Upper lobe of right lung (tissue), 1 donor: ENCODE measurements around the gene CLEC16A. TPM values are rescaled to one million over a fixed set of nuclear protein-coding genes. Genes with fewer than 3 reads are reported as not detected.

Experiments used
- ATAC-seq: fragments of 200-7000 bp; cut with Tn5 transposase; one replicate; pipeline ENCODE4 v1.9.1; 2020; ENCODE audit warnings: mild to moderate bottlenecking, moderate library complexity
- DNase-seq: peaks from one replicate; pipeline ENCODE4 v3.0.0-alpha.2; 2020
- H3K27ac ChIP-seq: fragments of 200-600 bp; one replicate; pipeline ENCODE4 v1.8.0; 2022
- H3K27me3 ChIP-seq: fragments of 200-600 bp; one replicate; pipeline ENCODE4 v1.8.0; 2022; ENCODE audit warnings: mild to moderate bottlenecking
- H3K36me3 ChIP-seq: fragments of 200-600 bp; one replicate; pipeline ENCODE4 v1.8.0; 2022
- H3K4me1 ChIP-seq: fragments of 200-600 bp; one replicate; pipeline ENCODE4 v1.8.0; 2022
- H3K4me3 ChIP-seq: fragments of 200-600 bp; one replicate; pipeline ENCODE4 v1.8.0; 2022; ENCODE audit warnings: mild to moderate bottlenecking
- H3K9me3 ChIP-seq: fragments of 200-600 bp; one replicate; pipeline ENCODE4 v1.8.0; 2022
- intact Hi-C: fragments of 100-400 bp; cut with DNase I; formaldehyde crosslinking; loops from one replicate; pipeline ENCODE4 v1.11.0; 2022
- long read RNA-seq: library from polyadenylated mRNA; unstranded; transcript quantifications from one replicate; pipeline ENCODE4 v2.0.0, GENCODE V29; 2021
- total RNA-seq: library from RNA; stranded (reverse); fragmentation: NEBNext Ultra II Directional; extraction: Animal tissue kit (Norgen Biotek cat#: 25700); gene quantifications from one replicate; pipeline ENCODE4 v1.2.1, GENCODE V29; 2021
- TF ChIP-seq, protein P1 (sequence below): fragments of 200-600 bp; IDR thresholded peaks from one replicate; pipeline ENCODE4 v1.8.0; 2022; ENCODE audit warnings: antibody characterized with exemption
- donor health status: DM: no; HTN: yes; CAD: no; lungs with severe emphysema.

Gene CLEC16A, protein sequence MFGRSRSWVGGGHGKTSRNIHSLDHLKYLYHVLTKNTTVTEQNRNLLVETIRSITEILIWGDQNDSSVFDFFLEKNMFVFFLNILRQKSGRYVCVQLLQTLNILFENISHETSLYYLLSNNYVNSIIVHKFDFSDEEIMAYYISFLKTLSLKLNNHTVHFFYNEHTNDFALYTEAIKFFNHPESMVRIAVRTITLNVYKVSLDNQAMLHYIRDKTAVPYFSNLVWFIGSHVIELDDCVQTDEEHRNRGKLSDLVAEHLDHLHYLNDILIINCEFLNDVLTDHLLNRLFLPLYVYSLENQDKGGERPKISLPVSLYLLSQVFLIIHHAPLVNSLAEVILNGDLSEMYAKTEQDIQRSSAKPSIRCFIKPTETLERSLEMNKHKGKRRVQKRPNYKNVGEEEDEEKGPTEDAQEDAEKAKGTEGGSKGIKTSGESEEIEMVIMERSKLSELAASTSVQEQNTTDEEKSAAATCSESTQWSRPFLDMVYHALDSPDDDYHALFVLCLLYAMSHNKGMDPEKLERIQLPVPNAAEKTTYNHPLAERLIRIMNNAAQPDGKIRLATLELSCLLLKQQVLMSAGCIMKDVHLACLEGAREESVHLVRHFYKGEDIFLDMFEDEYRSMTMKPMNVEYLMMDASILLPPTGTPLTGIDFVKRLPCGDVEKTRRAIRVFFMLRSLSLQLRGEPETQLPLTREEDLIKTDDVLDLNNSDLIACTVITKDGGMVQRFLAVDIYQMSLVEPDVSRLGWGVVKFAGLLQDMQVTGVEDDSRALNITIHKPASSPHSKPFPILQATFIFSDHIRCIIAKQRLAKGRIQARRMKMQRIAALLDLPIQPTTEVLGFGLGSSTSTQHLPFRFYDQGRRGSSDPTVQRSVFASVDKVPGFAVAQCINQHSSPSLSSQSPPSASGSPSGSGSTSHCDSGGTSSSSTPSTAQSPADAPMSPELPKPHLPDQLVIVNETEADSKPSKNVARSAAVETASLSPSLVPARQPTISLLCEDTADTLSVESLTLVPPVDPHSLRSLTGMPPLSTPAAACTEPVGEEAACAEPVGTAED
- total RNA-seq, result 36.9 TPM
- long read RNA-seq, partial matches to known transcripts, result 40 of 56 reads
- long read RNA-seq, other reads (novel, unspliced or antisense), result 14 of 56 reads

DNA sequence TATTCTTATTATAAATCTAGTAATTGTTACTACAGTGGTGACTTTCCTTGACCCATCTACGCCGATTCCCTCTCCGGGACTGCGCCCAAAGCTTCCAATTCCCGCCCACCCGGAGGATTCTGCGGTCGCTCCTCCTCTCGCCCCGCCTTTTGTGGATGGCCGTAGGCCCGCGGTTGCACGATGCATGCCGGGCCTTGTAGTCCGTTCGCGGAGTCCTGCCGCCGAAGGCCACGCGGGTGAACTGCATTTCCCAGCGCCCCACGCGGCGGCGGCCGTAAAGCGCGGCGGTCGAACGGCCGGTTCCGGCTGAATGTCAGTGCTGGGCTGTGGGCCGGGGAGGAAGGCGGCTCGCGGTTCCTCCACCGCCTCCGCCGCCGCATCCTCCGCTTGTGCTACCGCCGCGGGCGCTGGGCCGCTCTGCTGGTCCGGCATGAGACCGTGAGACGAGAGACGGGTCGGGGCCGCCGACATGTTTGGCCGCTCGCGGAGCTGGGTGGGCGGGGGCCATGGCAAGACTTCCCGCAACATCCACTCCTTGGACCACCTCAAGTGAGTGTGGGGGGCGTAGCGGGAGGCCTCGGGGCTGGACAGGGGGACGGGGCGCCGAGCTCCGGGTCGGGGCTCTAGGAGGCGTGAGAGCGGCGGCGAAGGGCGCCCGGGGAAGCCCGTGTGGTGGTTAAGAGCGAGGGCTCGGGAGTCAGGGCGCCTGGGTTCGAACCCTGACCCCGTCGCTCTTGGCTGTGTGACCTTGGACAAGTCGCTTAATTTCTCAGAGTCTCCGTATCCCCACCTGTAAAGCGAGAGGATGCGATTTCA lies at the start of gene CLEC16A:
CLEC16A (plus strand) TSS at position 316 of the 816 bp plus-strand sequence; CDS start at position 470, 154 bp downstream.
- no peaks in the 10 kb centered on the region for H3K9me3 ChIP-seq
- ATAC-seq (peak; percentile 86), DNase-seq (peak; percentile 99)
- H3K4me1 ChIP-seq, result peaks cover 52% of the 10 kb centered on the region
- peak within 1 kb of the TSS; percentile 77 for H3K27ac ChIP-seq
- intact Hi-C loops, result no loop called here
- H3K4me3 ChIP-seq, result peak within 1 kb of the TSS; percentile 83
- TF ChIP-seq, protein P1, sequence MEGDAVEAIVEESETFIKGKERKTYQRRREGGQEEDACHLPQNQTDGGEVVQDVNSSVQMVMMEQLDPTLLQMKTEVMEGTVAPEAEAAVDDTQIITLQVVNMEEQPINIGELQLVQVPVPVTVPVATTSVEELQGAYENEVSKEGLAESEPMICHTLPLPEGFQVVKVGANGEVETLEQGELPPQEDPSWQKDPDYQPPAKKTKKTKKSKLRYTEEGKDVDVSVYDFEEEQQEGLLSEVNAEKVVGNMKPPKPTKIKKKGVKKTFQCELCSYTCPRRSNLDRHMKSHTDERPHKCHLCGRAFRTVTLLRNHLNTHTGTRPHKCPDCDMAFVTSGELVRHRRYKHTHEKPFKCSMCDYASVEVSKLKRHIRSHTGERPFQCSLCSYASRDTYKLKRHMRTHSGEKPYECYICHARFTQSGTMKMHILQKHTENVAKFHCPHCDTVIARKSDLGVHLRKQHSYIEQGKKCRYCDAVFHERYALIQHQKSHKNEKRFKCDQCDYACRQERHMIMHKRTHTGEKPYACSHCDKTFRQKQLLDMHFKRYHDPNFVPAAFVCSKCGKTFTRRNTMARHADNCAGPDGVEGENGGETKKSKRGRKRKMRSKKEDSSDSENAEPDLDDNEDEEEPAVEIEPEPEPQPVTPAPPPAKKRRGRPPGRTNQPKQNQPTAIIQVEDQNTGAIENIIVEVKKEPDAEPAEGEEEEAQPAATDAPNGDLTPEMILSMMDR, result no peak
- H3K27me3 ChIP-seq, result no peaks in the 10 kb centered on the region
- no peaks in the 10 kb centered on the region for H3K36me3 ChIP-seq

DNA sequence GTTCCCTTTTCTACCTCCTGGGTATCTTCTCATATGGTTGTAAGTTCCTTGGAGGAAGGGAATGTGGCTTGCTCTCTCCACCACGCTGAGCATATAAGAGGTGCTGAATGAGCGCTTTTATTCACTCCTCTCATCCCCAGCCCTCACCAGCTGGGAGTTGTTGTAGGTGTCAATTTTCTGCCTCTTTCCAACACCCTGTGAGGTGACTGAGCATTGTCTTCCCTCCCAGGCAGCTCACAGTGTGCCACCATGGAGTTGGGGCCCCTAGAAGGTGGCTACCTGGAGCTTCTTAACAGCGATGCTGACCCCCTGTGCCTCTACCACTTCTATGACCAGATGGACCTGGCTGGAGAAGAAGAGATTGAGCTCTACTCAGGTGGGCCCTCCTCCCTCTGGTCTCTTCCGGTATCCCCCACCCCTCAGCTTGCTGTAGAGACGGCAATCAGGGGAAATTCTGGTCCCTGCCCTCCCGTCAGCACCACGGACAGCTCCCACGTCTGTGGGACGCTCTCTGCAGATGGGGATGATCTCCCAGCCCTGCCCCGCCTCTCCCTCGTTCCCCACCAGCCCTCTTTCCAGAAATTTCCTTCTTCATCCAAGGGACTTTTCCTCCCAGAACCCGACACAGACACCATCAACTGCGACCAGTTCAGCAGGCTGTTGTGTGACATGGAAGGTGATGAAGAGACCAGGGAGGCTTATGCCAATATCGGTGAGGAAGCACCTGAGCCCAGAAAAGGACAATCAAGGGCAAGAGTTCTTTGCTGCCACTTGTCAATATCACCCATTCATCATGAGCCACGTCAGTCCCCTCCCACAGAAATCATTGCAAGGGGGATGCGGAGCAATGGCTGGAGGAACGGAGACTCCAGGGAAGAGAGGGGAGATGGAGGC lies 49.1 kb upstream of the CLEC16A start:
- no peak overlapping the region for H3K4me3 ChIP-seq
- TF ChIP-seq, protein P1, result no peak
- H3K27me3 ChIP-seq, result no peaks in the 10 kb centered on the region
- intact Hi-C loops, result no loop called here
- no peaks in the 10 kb centered on the region for H3K4me1 ChIP-seq
- H3K36me3 ChIP-seq, result peaks cover 14% of the 10 kb centered on the region
- DNase-seq (no peak), ATAC-seq (peak; percentile 55)
- H3K27ac ChIP-seq, result no peak overlapping the region
- no peaks in the 10 kb centered on the region for H3K9me3 ChIP-seq

DNA sequence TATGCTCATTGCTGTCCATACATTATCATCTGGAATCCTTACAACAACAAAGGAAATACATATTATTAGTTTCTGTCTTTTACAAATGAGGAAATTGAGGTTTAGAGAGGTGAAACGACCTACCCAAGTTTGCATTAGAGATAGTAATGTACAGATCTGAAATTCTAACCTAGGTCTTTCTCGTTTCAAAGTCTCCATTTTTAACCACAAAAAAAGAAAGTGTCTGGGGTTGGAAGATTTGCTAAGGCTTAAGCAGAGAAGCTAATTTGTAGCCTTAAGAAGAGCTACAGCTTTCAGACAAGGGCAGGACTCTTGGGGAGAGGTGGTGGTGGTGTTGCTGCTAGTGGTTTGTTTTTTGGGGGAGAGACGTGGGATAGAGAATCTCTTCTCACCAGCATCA lies 48.2 kb upstream of the CLEC16A start:
- H3K36me3 ChIP-seq, result peaks cover 14% of the 10 kb centered on the region
- no peak overlapping the region for H3K4me3 ChIP-seq
- TF ChIP-seq, protein P1, result no peak
- H3K4me1 ChIP-seq, result no peaks in the 10 kb centered on the region
- intact Hi-C loops, result no loop called here
- no peaks in the 10 kb centered on the region for H3K9me3 ChIP-seq
- H3K27ac ChIP-seq, result no peak overlapping the region
- no peaks in the 10 kb centered on the region for H3K27me3 ChIP-seq
- ATAC-seq (no peak), DNase-seq (no peak)

DNA sequence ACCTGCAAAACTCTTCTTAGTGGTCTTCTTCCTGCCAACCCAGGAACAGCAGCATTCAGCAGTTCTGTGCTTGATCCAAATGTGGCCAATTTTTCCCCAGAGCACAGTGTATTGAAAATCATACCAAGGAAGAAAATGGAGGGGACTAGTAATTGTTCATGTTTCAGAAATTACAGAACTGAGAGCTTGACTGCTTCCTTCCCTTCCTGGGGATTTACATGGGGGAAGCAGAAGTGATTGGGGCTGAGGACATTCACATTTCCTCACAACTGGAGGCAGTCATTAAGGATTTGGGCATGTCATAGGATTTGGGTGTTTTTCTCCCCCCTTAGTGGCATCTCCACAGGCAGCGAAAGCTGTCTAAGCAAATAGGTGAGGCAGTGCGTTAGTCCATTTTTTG lies 47.6 kb upstream of the CLEC16A start:
- H3K27ac ChIP-seq, result no peak overlapping the region
- no peaks in the 10 kb centered on the region for H3K27me3 ChIP-seq
- DNase-seq (no peak), ATAC-seq (peak; percentile 62)
- H3K4me3 ChIP-seq, result no peak overlapping the region
- no peaks in the 10 kb centered on the region for H3K4me1 ChIP-seq
- peaks cover 17% of the 10 kb centered on the region for H3K36me3 ChIP-seq
- TF ChIP-seq, protein P1, result no peak
- intact Hi-C loops, result no loop called here
- H3K9me3 ChIP-seq, result no peaks in the 10 kb centered on the region
